DOHH2 (cell line): ENCODE data around the gene SLC4A2.

Experiments used
- EZH2phosphoT487 ChIP-seq: fragments of 200-600 bp; sonication (generic); IDR thresholded peaks from 2 replicates; pipeline ENCODE4 v1.6.1; 2017; ENCODE audit warnings: borderline replicate concordance, mild to moderate bottlenecking, antibody characterized with exemption, low read length, moderate library complexity, mixed read lengths
- TF ChIP-seq, protein P1 (sequence below): fragments of 200-600 bp; sonication (generic); IDR thresholded peaks from one replicate; pipeline ENCODE4 v1.5.1; 2014; ENCODE audit warnings: antibody characterized with exemption, mild to moderate bottlenecking, low read depth, low read length; ENCODE audit not compliant: poor library complexity, severe bottlenecking

DNA sequence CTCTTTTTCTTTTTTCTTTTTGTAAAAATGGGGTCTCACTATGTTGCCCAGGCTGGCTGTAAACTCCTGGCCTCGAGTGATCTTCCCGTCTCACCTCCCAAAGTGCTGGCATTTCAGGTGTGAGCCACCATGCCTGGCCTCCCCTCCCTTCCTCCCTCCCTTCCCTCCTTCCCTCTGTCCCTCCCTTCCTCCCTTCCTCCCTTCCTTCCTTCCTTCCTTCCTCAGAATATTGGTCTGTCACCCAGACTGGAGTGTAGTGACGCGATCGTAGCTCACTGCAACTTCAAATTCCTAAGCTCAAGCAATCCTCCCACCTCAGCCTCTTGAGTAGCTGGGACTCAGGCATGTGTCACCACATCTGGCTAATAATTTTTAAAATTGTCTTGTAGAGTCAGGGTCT lies 35.3 kb downstream of the SLC4A2 start:
- TF ChIP-seq, protein P1, sequence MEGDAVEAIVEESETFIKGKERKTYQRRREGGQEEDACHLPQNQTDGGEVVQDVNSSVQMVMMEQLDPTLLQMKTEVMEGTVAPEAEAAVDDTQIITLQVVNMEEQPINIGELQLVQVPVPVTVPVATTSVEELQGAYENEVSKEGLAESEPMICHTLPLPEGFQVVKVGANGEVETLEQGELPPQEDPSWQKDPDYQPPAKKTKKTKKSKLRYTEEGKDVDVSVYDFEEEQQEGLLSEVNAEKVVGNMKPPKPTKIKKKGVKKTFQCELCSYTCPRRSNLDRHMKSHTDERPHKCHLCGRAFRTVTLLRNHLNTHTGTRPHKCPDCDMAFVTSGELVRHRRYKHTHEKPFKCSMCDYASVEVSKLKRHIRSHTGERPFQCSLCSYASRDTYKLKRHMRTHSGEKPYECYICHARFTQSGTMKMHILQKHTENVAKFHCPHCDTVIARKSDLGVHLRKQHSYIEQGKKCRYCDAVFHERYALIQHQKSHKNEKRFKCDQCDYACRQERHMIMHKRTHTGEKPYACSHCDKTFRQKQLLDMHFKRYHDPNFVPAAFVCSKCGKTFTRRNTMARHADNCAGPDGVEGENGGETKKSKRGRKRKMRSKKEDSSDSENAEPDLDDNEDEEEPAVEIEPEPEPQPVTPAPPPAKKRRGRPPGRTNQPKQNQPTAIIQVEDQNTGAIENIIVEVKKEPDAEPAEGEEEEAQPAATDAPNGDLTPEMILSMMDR: no peak
- TF ChIP-seq EZH2phosphoT487: no peak
